H9 (cell line): Measurements from ENCODE around the gene MYO7B. TPM values are rescaled to one million over a fixed set of nuclear protein-coding genes. Genes with fewer than 3 reads are reported as not detected.

Experiments
- DNase-seq: peaks from one replicate; pipeline ENCODE4 v3.0.0-alpha.2; 2017
- H2AFZ ChIP-seq: one replicate; pipeline ENCODE4 v1.6.1; 2013; ENCODE audit warnings: mild to moderate bottlenecking, low read length, control low read depth, moderate library complexity
- H2AK5ac ChIP-seq: 2 replicates; pipeline ENCODE4 v1.6.1; 2013; ENCODE audit warnings: low read length, control low read depth, mixed read lengths; ENCODE audit not compliant: insufficient read length
- H2BK120ac ChIP-seq: one replicate; pipeline ENCODE4 v1.6.1; 2013; ENCODE audit warnings: low read depth, mild to moderate bottlenecking, low read length, control low read depth, inconsistent platforms; ENCODE audit not compliant: poor library complexity, severe bottlenecking
- H2BK12ac ChIP-seq: 2 replicates; pipeline ENCODE4 v1.6.1; 2013; ENCODE audit warnings: low read length, control low read depth, mixed read lengths, low read depth; ENCODE audit not compliant: insufficient read length
- H2BK15ac ChIP-seq: 2 replicates; pipeline ENCODE4 v1.6.1; 2013; ENCODE audit warnings: low read depth, low read length, control low read depth
- H2BK20ac ChIP-seq: one replicate; pipeline ENCODE4 v1.6.1; 2013; ENCODE audit warnings: low read depth, mild to moderate bottlenecking, low read length, control low read depth, inconsistent platforms; ENCODE audit not compliant: poor library complexity, severe bottlenecking
- H2BK5ac ChIP-seq: 2 replicates; pipeline ENCODE4 v1.6.1; 2013; ENCODE audit warnings: low read length, control low read depth, mixed read lengths; ENCODE audit not compliant: insufficient read length
- H3K14ac ChIP-seq: 2 replicates; pipeline ENCODE4 v1.6.1; 2013; ENCODE audit warnings: low read length, control low read depth; ENCODE audit not compliant: insufficient read depth
- H3K18ac ChIP-seq: 2 replicates; pipeline ENCODE4 v1.6.1; 2013; ENCODE audit warnings: low read depth, mild to moderate bottlenecking, mixed read lengths, low read length, control low read depth; ENCODE audit not compliant: insufficient read length
- H3K23ac ChIP-seq: 2 replicates; pipeline ENCODE4 v1.6.1; 2013; ENCODE audit warnings: low read length, control low read depth, mixed read lengths, low read depth; ENCODE audit not compliant: insufficient read length
- H3K23me2 ChIP-seq: 2 replicates; pipeline ENCODE4 v1.6.1; 2013; ENCODE audit warnings: low read depth, mild to moderate bottlenecking, mixed read lengths, low read length, control low read depth; ENCODE audit not compliant: insufficient read length, poor library complexity, severe bottlenecking
- H3K27ac ChIP-seq: 2 replicates; pipeline ENCODE4 v1.5.1; 2013; ENCODE audit warnings: low read length, control low read depth, mixed read lengths, low read depth; ENCODE audit not compliant: insufficient read length
- H3K27me3 ChIP-seq: 2 replicates; pipeline ENCODE4 v1.6.1; 2013; ENCODE audit warnings: low read length, control low read depth, inconsistent platforms; ENCODE audit not compliant: insufficient read depth
- H3K4ac ChIP-seq: 2 replicates; pipeline ENCODE4 v1.6.1; 2013; ENCODE audit warnings: low read depth, mild to moderate bottlenecking, control low read depth, inconsistent platforms, low read length, moderate library complexity
- H3K4me1 ChIP-seq: 2 replicates; pipeline ENCODE4 v1.6.1; 2013; ENCODE audit warnings: low read length, control low read depth, inconsistent platforms; ENCODE audit not compliant: insufficient read depth
- H3K4me2 ChIP-seq: 2 replicates; pipeline ENCODE4 v1.6.1; 2013; ENCODE audit warnings: low read length, control low read depth, mixed read lengths; ENCODE audit not compliant: insufficient read length, insufficient read depth
- H3K56ac ChIP-seq: 2 replicates; pipeline ENCODE4 v1.6.1; 2013; ENCODE audit warnings: low read depth, mild to moderate bottlenecking, mixed read lengths, low read length, control low read depth; ENCODE audit not compliant: insufficient read length
- H3K79me1 ChIP-seq: 2 replicates; pipeline ENCODE4 v1.6.1; 2013; ENCODE audit warnings: low read depth, mild to moderate bottlenecking, moderate library complexity, low read length, control low read depth, inconsistent platforms; ENCODE audit not compliant: insufficient read depth, poor library complexity, severe bottlenecking
- H3K79me2 ChIP-seq: 2 replicates; pipeline ENCODE4 v1.6.1; 2013; ENCODE audit warnings: low read length, control low read depth, inconsistent platforms; ENCODE audit not compliant: insufficient read depth
- H3K9ac ChIP-seq: 2 replicates; pipeline ENCODE4 v1.6.1; 2013; ENCODE audit warnings: low read length, control low read depth, mixed read lengths; ENCODE audit not compliant: insufficient read length; ENCODE audit errors: extremely low read depth
- H3K9me3 ChIP-seq: one replicate; pipeline ENCODE4 v1.6.1; 2013; ENCODE audit warnings: low read depth, low read length, inconsistent platforms; ENCODE audit not compliant: control insufficient read depth
- H3T11ph ChIP-seq: one replicate; pipeline ENCODE4 v1.6.1; 2013; ENCODE audit warnings: mild to moderate bottlenecking, low read length, control low read depth, inconsistent platforms
- H4K20me1 ChIP-seq: one replicate; pipeline ENCODE4 v1.6.1; 2013; ENCODE audit not compliant: control insufficient read depth, insufficient read length, insufficient read depth
- H4K5ac ChIP-seq: 2 replicates; pipeline ENCODE4 v1.6.1; 2013; ENCODE audit warnings: low read depth, mild to moderate bottlenecking, mixed read lengths, low read length, control low read depth; ENCODE audit not compliant: insufficient read length
- H4K8ac ChIP-seq: replicated peaks from 2 replicates; pipeline ENCODE4 v1.6.1; 2013; ENCODE audit warnings: low read length, control low read depth, mixed read lengths, low read depth; ENCODE audit not compliant: insufficient read length
- H4K91ac ChIP-seq: 2 replicates; pipeline ENCODE4 v1.6.1; 2013; ENCODE audit warnings: low read depth, mild to moderate bottlenecking, moderate library complexity, mixed read lengths, low read length, control low read depth; ENCODE audit not compliant: insufficient read length
- H3K27ac Mint-ChIP-seq, 3 experiments: 2 replicates in 2 of 3; 3 replicates in 1 of 3; pipeline ENCODE4 v1.8.0; 2020 to 2021; ENCODE audit warnings: mixed read lengths in 3 of 3, mild to moderate bottlenecking in 1 of 3, moderate library complexity in 1 of 3
- H3K27me3 Mint-ChIP-seq: 2 replicates; pipeline ENCODE4 v1.8.0; 2021; ENCODE audit warnings: low read depth, mild to moderate bottlenecking, moderate library complexity, mixed read lengths
- H3K36me3 Mint-ChIP-seq, 3 experiments: 2 replicates in 2 of 3; 3 replicates in 1 of 3; pipeline ENCODE4 v1.8.0; 2020 to 2021; ENCODE audit warnings: low read depth in 3 of 3, mixed read lengths in 3 of 3; ENCODE audit not compliant: insufficient read depth in 1 of 3
- H3K4me1 Mint-ChIP-seq, 2 experiments: 2 replicates each; pipeline ENCODE4 v1.8.0; 2020; ENCODE audit warnings: mixed read lengths in 2 of 2
- H3K4me3 Mint-ChIP-seq, 2 experiments: 2 replicates in 1 of 2; 3 replicates in 1 of 2; pipeline ENCODE4 v1.8.0; 2020 to 2021; ENCODE audit warnings: mild to moderate bottlenecking in 2 of 2, mixed read lengths in 2 of 2, moderate library complexity in 1 of 2
- H3K9me3 Mint-ChIP-seq, 2 experiments: 2 replicates in 1 of 2; 3 replicates in 1 of 2; pipeline ENCODE4 v1.8.0; 2020; ENCODE audit warnings: mild to moderate bottlenecking in 2 of 2, mixed read lengths in 2 of 2, moderate library complexity in 1 of 2
- CTCF ChIP-seq: fragments of 200-600 bp; sonication (generic); conservative IDR thresholded peaks from 3 replicates; pipeline ENCODE4 v1.8.0; 2021; ENCODE audit warnings: antibody characterized with exemption, mild to moderate bottlenecking
- WGBS: extraction: QIAGEN DNeasy Blood & Tissue Kit; methylation state at CpG from one replicate; pipeline ENCODE4 v1.1.7; 2013; ENCODE audit warnings: missing lambda C conversion rate, low lambda C conversion rate, mixed read lengths; ENCODE audit not compliant: insufficient read length; ENCODE audit errors: extremely low coverage; 5-methylcytosine and 5-hydroxymethylcytosine counted together
- total RNA-seq: library from RNA; stranded (reverse); gene quantifications from 2 replicates; pipeline ENCODE4 v1.2.1, GENCODE V29; 2021

The MYO7B gene
- total RNA-seq, 1 experiment from 2014 or later: not detected

- Histone ChIP-seq H3K23me2 (no peaks in the 10 kb centered on the region), H3K27ac (no peak overlapping the region)
- TF ChIP-seq CTCF: no peak
Observed at GRCh38 chr2:127517465-127517864, 18.0 kb upstream of the MYO7B start.

More at GRCh38 chr2:127517465-127517864, 18.0 kb upstream of the MYO7B start:
- Histone ChIP-seq H3K23ac (no peak overlapping the region), H3K14ac (no peak overlapping the region), H2AK5ac (no peak overlapping the region), H4K5ac (no peak overlapping the region), H4K91ac (no peak overlapping the region), H3K18ac (no peak overlapping the region), H4K20me1 (no peaks in the 10 kb centered on the region), H4K8ac (no peak overlapping the region), H2BK20ac (no peak overlapping the region), H3K27me3 (no peaks in the 10 kb centered on the region), H2BK12ac (no peak overlapping the region), H2AFZ (no peak overlapping the region), H2BK5ac (no peak overlapping the region), H3K4me2 (no peak overlapping the region), H3K4me1 (no peaks in the 10 kb centered on the region), H3T11ph (no peak overlapping the region), H3K56ac (no peak overlapping the region), H3K4ac (no peak overlapping the region), H2BK15ac (no peak overlapping the region), H3K9me3 (no peaks in the 10 kb centered on the region), H2BK120ac (no peak overlapping the region), H3K79me1 (peaks cover 27% of the 10 kb centered on the region), H3K9ac (no peak overlapping the region), H3K79me2 (peaks cover 32% of the 10 kb centered on the region)
- Mint-ChIP-seq H3K4me3 (no peak overlapping the region; a peak in 1 of 5 replicates), H3K4me1 (peaks cover 32 to 36% of the 10 kb centered on the region in 2 experiments), H3K36me3 (peaks cover 15 to 55% (median 50%) of the 10 kb centered on the region in 3 experiments; a peak in 6 of 7 replicates), H3K9me3 (no peaks in the 10 kb centered on the region), H3K27me3 (no peaks in the 10 kb centered on the region), H3K27ac (no peak overlapping the region)
- DNase-seq: no peak
- WGBS: no CpG with 5 or more reads among the region's 2 CpGs
